HG02798 (cell line): ENCODE measurements around the gene KCNA2.

Source experiments
- ATAC-seq: cut with Tn5 transposase; IDR thresholded peaks from one replicate; pipeline ENCODE4 v1.9.1; 2021; ENCODE audit warnings: mild to moderate bottlenecking; ENCODE audit not compliant: unreplicated experiment, poor library complexity

The KCNA2 gene

GRCh38 chr1:110605446-110605845, 712 bp downstream of the KCNA2 start:
- ATAC-seq = no peak

GRCh38 chr1:110604586-110605148, 1.5 kb downstream of the KCNA2 start:
- ATAC-seq = no peak

GRCh38 chr1:110603058-110603457, 3.1 kb downstream of the KCNA2 start:
- no peak for ATAC-seq

- ATAC-seq = no peak
Measured at GRCh38 chr1:110602466-110602865, 3.7 kb downstream of the KCNA2 start.

- no peak for ATAC-seq
Measured at GRCh38 chr1:110601332-110601731, 4.8 kb downstream of the KCNA2 start.

GRCh38 chr1:110600716-110601115, 5.4 kb downstream of the KCNA2 start:
- no peak for ATAC-seq

- no peak for ATAC-seq
Measured at GRCh38 chr1:110597966-110598365, 8.2 kb downstream of the KCNA2 start.

- ATAC-seq = no peak
Measured at GRCh38 chr1:110596312-110596711, 9.8 kb downstream of the KCNA2 start.

GRCh38 chr1:110595353-110595710, 10.8 kb downstream of the KCNA2 start:
- no peak for ATAC-seq

GRCh38 chr1:110594456-110595352, 11.5 kb downstream of the KCNA2 start:
- no peak for ATAC-seq

- no peak for ATAC-seq
Measured at GRCh38 chr1:110593902-110594301, 12.3 kb downstream of the KCNA2 start.

GRCh38 chr1:110591956-110592355, 14.2 kb downstream of the KCNA2 start:
- ATAC-seq = no peak

- no peak for ATAC-seq
Measured at GRCh38 chr1:110588991-110589390, 17.2 kb downstream of the KCNA2 start.

GRCh38 chr1:110588486-110588885, 17.7 kb downstream of the KCNA2 start:
- no peak for ATAC-seq

- ATAC-seq = no peak
Measured at GRCh38 chr1:110587906-110588305, 18.3 kb downstream of the KCNA2 start.

GRCh38 chr1:110585481-110585880, 20.7 kb downstream of the KCNA2 start:
- no peak for ATAC-seq

- no peak for ATAC-seq
Measured at GRCh38 chr1:110584045-110584444, 22.1 kb downstream of the KCNA2 start.

GRCh38 chr1:110583505-110583904, 22.7 kb downstream of the KCNA2 start:
- ATAC-seq = no peak

GRCh38 chr1:110582378-110582777, 23.8 kb downstream of the KCNA2 start:
- no peak for ATAC-seq

- ATAC-seq = no peak
Measured at GRCh38 chr1:110581682-110582145, 24.4 kb downstream of the KCNA2 start.

GRCh38 chr1:110580244-110580643, 25.9 kb downstream of the KCNA2 start:
- no peak for ATAC-seq

- ATAC-seq = no peak
Measured at GRCh38 chr1:110579460-110579859, 26.7 kb downstream of the KCNA2 start.
